ENCODE measurements around the gene CDC42BPA. TPM values are rescaled to one million over a fixed set of nuclear protein-coding genes. Genes with fewer than 3 reads are reported as not detected.

The CDC42BPA gene
- total and polyA plus RNA-seq, 2 donors (not counting 1 experiment from before 2014, with no cell fraction given), result 26.4 to 77.1 TPM

- no peaks in the 10 kb centered on the region for H3K9me3 ChIP-seq (ENCODE audit: control insufficient read depth, insufficient read depth, low read depth, low read length)
- no peak overlapping the region for H2AFZ ChIP-seq (ENCODE audit: low read length)
- no peaks in the 10 kb centered on the region for H3K4me1 ChIP-seq (ENCODE audit: control insufficient read depth, extremely low read depth, insufficient read depth, low read length)
- no peak overlapping the region for H3K4me2 ChIP-seq (ENCODE audit: extremely low read depth, insufficient read depth, low read length)
- H3K36me3 ChIP-seq (ENCODE audit: control insufficient read depth, insufficient read depth, low read length), result no peaks in the 10 kb centered on the region
- H3K9ac ChIP-seq (ENCODE audit: insufficient read depth, low read length), result no peak overlapping the region
- no peak for DNase-seq (ENCODE audit: low read depth in 2 of 2)
- no peaks in the 10 kb centered on the region for H4K20me1 ChIP-seq (ENCODE audit: control insufficient read depth, extremely low read depth, insufficient read depth, low read length)
- no peak for TF ChIP-seq EZH2 (IDR thresholded peaks at IDR 0.05; ENCODE audit: low read length, missing control alignments)
- TF ChIP-seq CTCF (conservative IDR thresholded peaks at IDR 0.05 in 1 of 2, IDR thresholded peaks at IDR 0.05 in 1 of 2; ENCODE audit: low read depth in 1 of 2, low read length in 2 of 2), result no peak
- no peak overlapping the region for H3K4me3 ChIP-seq (replicated peaks in 1 of 4; ENCODE audit: control extremely low read depth in 1 of 4, insufficient read depth in 1 of 4, low read depth in 3 of 4, low read length in 4 of 4)
- no peaks in the 10 kb centered on the region for H3K79me2 ChIP-seq (ENCODE audit: control insufficient read depth, insufficient read depth, low read length)
- no peak overlapping the region for H3K27ac ChIP-seq (ENCODE audit: insufficient read depth, low read length)
- no peaks in the 10 kb centered on the region for H3K27me3 ChIP-seq (ENCODE audit: control insufficient read depth, insufficient read depth, low read length)
These were observed 357.1 kb downstream of the CDC42BPA start for GRCh38 chr1:226960944-226961765.

- H3K9me3 ChIP-seq (ENCODE audit: control insufficient read depth, insufficient read depth, low read depth, low read length), result no peaks in the 10 kb centered on the region
These were observed 358.0 kb downstream of the CDC42BPA start for GRCh38 chr1:226960256-226960655.

GRCh38 chr1:226958300-226958699 is 360.0 kb downstream of the CDC42BPA start:
- Histone ChIP-seq H3K27ac (ENCODE audit: insufficient read depth, low read length) (no peak overlapping the region), H3K4me2 (ENCODE audit: extremely low read depth, insufficient read depth, low read length) (no peak overlapping the region), H3K4me1 (ENCODE audit: control insufficient read depth, extremely low read depth, insufficient read depth, low read length) (no peaks in the 10 kb centered on the region), H3K27me3 (ENCODE audit: control insufficient read depth, insufficient read depth, low read length) (no peaks in the 10 kb centered on the region), H3K36me3 (ENCODE audit: control insufficient read depth, insufficient read depth, low read length) (no peaks in the 10 kb centered on the region), H2AFZ (ENCODE audit: low read length) (no peak overlapping the region), H3K9me3 (ENCODE audit: control insufficient read depth, insufficient read depth, low read depth, low read length) (no peaks in the 10 kb centered on the region), H3K79me2 (ENCODE audit: control insufficient read depth, insufficient read depth, low read length) (no peaks in the 10 kb centered on the region), H3K9ac (ENCODE audit: insufficient read depth, low read length) (no peak overlapping the region), H3K4me3 (replicated peaks in 1 of 4; ENCODE audit: control extremely low read depth in 1 of 4, insufficient read depth in 1 of 4, low read depth in 3 of 4, low read length in 4 of 4) (no peak overlapping the region), H4K20me1 (ENCODE audit: control insufficient read depth, extremely low read depth, insufficient read depth, low read length) (no peaks in the 10 kb centered on the region)
- no peak for DNase-seq (ENCODE audit: low read depth in 2 of 2)
- TF ChIP-seq CTCF (conservative IDR thresholded peaks at IDR 0.05 in 1 of 2, IDR thresholded peaks at IDR 0.05 in 1 of 2; ENCODE audit: low read depth in 1 of 2, low read length in 2 of 2) (no peak), EZH2 (IDR thresholded peaks at IDR 0.05; ENCODE audit: low read length, missing control alignments) (no peak)

More at GRCh38 chr1:226960256-226960655, 358.0 kb downstream of the CDC42BPA start:
- H4K20me1 ChIP-seq (ENCODE audit: control insufficient read depth, extremely low read depth, insufficient read depth, low read length), result no peaks in the 10 kb centered on the region
- no peaks in the 10 kb centered on the region for H3K36me3 ChIP-seq (ENCODE audit: control insufficient read depth, insufficient read depth, low read length)
- no peak overlapping the region for H3K4me3 ChIP-seq (replicated peaks in 1 of 4; ENCODE audit: control extremely low read depth in 1 of 4, insufficient read depth in 1 of 4, low read depth in 3 of 4, low read length in 4 of 4)
- no peaks in the 10 kb centered on the region for H3K27me3 ChIP-seq (ENCODE audit: control insufficient read depth, insufficient read depth, low read length)
- no peak for TF ChIP-seq CTCF (conservative IDR thresholded peaks at IDR 0.05 in 1 of 2, IDR thresholded peaks at IDR 0.05 in 1 of 2; ENCODE audit: low read depth in 1 of 2, low read length in 2 of 2)
- no peak for TF ChIP-seq EZH2 (IDR thresholded peaks at IDR 0.05; ENCODE audit: low read length, missing control alignments)
- H3K9ac ChIP-seq (ENCODE audit: insufficient read depth, low read length), result no peak overlapping the region
- H3K4me2 ChIP-seq (ENCODE audit: extremely low read depth, insufficient read depth, low read length), result no peak overlapping the region
- H2AFZ ChIP-seq (ENCODE audit: low read length), result no peak overlapping the region
- no peak for DNase-seq (ENCODE audit: low read depth in 2 of 2)
- no peaks in the 10 kb centered on the region for H3K4me1 ChIP-seq (ENCODE audit: control insufficient read depth, extremely low read depth, insufficient read depth, low read length)
- no peak overlapping the region for H3K27ac ChIP-seq (ENCODE audit: insufficient read depth, low read length)
- no peaks in the 10 kb centered on the region for H3K79me2 ChIP-seq (ENCODE audit: control insufficient read depth, insufficient read depth, low read length)
